Uterus (tissue), 4 donors: ENCODE measurements around the gene TXNDC9. TPM values are rescaled to one million over a fixed set of nuclear protein-coding genes. Genes with fewer than 3 reads are reported as not detected.

Experiments
- DNase-seq, 2 donors: peaks; one replicate each; pipeline ENCODE4 v3.0.0-alpha.2; 2019 to 2020
- H3K27ac ChIP-seq, 2 donors: fragments of 200-600 bp; sonication (generic); 1 replicate in 1 of 2; 2 replicates in 1 of 2; pipeline ENCODE4 v1.5.1; 2016 to 2018
- H3K27me3 ChIP-seq, 2 donors: fragments of 200-600 bp; sonication (generic); one replicate each; pipeline ENCODE4 v1.5.1; 2018 to 2019; ENCODE audit warnings: control low read depth in 1 of 2
- H3K36me3 ChIP-seq, 2 donors: fragments of 200-600 bp; sonication (generic); one replicate each; pipeline ENCODE4 v1.5.1; 2019; ENCODE audit warnings: control low read depth in 1 of 2
- H3K4me1 ChIP-seq, 2 donors: fragments of 200-600 bp; sonication (generic); one replicate each; pipeline ENCODE4 v1.5.1; 2018 to 2019; ENCODE audit warnings: control low read depth in 1 of 2
- H3K4me3 ChIP-seq, 2 donors: fragments of 200-600 bp; sonication (generic); 1 replicate in 1 of 2; 2 replicates in 1 of 2; pipeline ENCODE4 v1.5.1; 2018 to 2019; ENCODE audit warnings: mild to moderate bottlenecking in 1 of 2
- H3K9me3 ChIP-seq, 2 donors: fragments of 200-600 bp; sonication (generic); one replicate each; pipeline ENCODE4 v1.5.1; 2019; ENCODE audit warnings: control low read depth in 1 of 2
- POLR2A ChIP-seq, 2 donors: fragments of 450-650 bp; IDR thresholded peaks; one replicate each; pipeline ENCODE4 v1.6.1; 2016; ENCODE audit warnings: antibody characterized with exemption in 2 of 2, mild to moderate bottlenecking in 1 of 2, moderate library complexity in 1 of 2
- intact Hi-C: fragments of 100-400 bp; cut with DNase I; formaldehyde crosslinking; loops from one replicate; pipeline ENCODE4 v1.15.1; 2023; ENCODE audit warnings: low total_unique reads
- total RNA-seq, 4 donors: library from RNA; depleted of rRNA in 3 of 4; stranded (reverse); fragments of >200 nt in 3 of 4; gene quantifications; one replicate each; pipeline versions ENCODE4 v1.1.0 to v1.2.4, GENCODE V29; 2014 to 2023
- TF ChIP-seq, protein P1 (sequence below), 4 experiments: fragments of 200-600 bp in 2 of 4; fragments of 450-650 bp in 2 of 4; sonication (generic) in 2 of 4; IDR thresholded peaks; one replicate each; pipeline ENCODE4 v1.5.1; 2016 to 2019; ENCODE audit warnings: antibody characterized with exemption in 4 of 4, mild to moderate bottlenecking in 2 of 4, moderate library complexity in 1 of 4
- donor health status: DM: yes; HTN: yes; CAD: no.

TXNDC9 gene, protein sequence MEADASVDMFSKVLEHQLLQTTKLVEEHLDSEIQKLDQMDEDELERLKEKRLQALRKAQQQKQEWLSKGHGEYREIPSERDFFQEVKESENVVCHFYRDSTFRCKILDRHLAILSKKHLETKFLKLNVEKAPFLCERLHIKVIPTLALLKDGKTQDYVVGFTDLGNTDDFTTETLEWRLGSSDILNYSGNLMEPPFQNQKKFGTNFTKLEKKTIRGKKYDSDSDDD
- 10 to 100 TPM; 31.8 to 75.8 (median 36.2) TPM for total RNA-seq

DNA sequence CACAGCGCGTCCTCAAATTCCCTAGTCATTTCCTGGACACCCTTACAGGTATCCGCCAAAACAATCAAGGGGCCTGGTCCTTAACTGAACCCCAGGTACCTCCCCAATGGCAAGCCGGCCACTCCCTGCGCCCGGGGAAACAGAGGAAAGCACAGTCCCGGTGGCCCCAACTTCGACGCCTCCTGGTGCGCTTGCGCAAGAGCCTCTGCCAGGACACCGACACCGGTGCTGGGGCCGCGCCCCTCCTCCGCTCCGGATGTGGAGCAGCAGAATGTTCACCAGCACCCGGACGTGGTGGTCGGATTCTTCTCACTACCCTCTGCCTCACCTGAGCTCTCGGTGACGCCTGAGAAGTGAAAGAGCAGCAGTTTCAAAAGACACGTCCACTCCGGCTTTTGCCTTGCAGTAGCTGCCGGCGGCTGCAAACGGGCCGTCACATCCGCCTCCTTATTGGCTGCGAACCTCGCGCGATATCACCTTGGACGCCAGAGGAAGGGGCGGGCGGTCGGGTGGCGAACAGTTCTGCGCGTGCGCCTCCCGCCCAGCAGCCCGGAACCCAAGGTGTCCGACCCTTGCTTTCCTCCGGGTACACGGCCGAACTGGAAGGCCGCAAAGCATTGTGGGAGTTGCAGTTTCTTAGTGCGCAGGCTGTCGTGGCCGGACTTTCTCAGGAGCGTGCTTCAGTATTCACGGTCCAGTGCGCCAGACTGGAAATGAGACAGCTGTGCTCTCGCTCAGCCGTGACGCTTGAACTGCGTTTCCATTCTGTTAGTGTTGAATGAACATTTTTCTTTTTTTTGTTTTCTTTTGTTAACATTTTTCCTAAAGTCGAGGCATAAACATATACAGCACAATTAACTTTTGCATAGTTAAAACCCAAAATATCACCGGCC is at the start of gene TXNDC9:
TSS of gene TXNDC9 (minus strand) at position 423 of the 893 bp plus-strand sequence. CDS start 3,123 bp downstream, outside the sequence.
- Histone ChIP-seq H3K4me1 (peaks cover 6% of the 10 kb centered on the region in 2 donors), H3K36me3 (no peaks in the 10 kb centered on the region), H3K9me3 (no peaks in the 10 kb centered on the region), H3K27ac (peak within 1 kb of the TSS; percentile 86 to 92), H3K27me3 (no peaks in the 10 kb centered on the region), H3K4me3 (peak within 1 kb of the TSS; percentile 68 to 84)
- DNase-seq, result peak; percentile 98 to 99
- intact Hi-C loops, result loop anchor here (10.0 kb wide), 1 partner anchor 151 kb away; the partner anchor contains the start of genes MITD1 and MRPL30
- TF ChIP-seq, protein P1, sequence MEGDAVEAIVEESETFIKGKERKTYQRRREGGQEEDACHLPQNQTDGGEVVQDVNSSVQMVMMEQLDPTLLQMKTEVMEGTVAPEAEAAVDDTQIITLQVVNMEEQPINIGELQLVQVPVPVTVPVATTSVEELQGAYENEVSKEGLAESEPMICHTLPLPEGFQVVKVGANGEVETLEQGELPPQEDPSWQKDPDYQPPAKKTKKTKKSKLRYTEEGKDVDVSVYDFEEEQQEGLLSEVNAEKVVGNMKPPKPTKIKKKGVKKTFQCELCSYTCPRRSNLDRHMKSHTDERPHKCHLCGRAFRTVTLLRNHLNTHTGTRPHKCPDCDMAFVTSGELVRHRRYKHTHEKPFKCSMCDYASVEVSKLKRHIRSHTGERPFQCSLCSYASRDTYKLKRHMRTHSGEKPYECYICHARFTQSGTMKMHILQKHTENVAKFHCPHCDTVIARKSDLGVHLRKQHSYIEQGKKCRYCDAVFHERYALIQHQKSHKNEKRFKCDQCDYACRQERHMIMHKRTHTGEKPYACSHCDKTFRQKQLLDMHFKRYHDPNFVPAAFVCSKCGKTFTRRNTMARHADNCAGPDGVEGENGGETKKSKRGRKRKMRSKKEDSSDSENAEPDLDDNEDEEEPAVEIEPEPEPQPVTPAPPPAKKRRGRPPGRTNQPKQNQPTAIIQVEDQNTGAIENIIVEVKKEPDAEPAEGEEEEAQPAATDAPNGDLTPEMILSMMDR (IDR thresholded peaks at IDR 0.05), result peak in 2 of 4 experiments; percentile 22 to 24
- TF ChIP-seq POLR2A (IDR thresholded peaks at IDR 0.05), result peak; percentile 11 to 63

DNA sequence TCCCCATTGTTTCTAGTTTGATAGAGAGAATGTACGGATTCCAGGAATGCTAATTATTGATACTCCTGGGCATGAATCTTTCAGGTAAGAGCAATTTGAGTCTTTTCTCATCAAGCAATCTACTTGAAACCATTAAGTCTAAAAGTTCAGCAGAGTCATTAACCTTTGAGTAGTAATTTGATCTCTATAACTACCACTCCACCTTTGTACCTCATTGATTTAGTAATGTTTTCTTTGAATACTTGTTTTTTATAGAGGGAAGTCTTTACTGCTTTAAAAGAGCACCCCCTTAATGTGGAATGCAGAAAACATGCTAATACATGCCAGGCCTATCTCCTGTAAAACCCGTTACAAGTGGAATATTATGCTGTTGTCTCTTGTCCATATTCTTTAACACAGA is 46.0 kb upstream of the TXNDC9 start:
- TF ChIP-seq, protein P1 (IDR thresholded peaks at IDR 0.05), result no peak
- no peaks in the 10 kb centered on the region for H3K4me1 ChIP-seq
- no peaks in the 10 kb centered on the region for H3K27me3 ChIP-seq
- no peak overlapping the region for H3K4me3 ChIP-seq
- intact Hi-C loops, result no loop called here
- no peak overlapping the region for H3K27ac ChIP-seq
- no peaks in the 10 kb centered on the region for H3K36me3 ChIP-seq
- no peaks in the 10 kb centered on the region for H3K9me3 ChIP-seq
- no peak for DNase-seq

DNA sequence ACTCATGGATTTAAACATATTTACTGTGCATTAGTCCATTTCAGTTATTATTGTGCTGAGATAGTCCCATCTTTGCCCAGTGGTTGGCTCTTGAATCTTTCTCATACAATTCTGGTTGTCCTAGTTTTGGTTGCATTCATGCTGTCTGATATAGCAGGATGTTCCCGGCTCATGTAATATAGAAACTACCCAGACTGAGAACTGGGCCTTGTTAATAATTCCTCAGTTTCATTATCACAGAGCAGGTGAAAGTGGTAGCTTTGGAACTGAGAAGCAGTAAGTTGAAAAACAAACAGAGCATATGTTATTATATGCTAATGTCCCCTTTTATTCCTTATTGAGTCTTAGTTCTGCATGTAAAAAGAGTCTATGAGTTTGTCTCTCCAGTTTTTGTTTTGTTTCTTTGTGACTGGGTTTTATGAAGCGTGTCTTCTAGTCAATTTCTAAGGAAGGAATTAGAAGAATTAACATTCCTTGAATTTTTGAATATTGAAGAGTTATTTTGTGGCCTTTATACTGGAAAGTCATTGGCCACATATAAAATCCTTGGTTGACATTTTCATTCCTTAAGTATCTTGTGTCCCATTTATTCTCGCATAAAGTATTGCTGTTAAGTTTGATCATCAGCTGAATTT is 44.4 kb upstream of the TXNDC9 start:
- DNase-seq, result no peak
- intact Hi-C loops, result no loop called here

DNA sequence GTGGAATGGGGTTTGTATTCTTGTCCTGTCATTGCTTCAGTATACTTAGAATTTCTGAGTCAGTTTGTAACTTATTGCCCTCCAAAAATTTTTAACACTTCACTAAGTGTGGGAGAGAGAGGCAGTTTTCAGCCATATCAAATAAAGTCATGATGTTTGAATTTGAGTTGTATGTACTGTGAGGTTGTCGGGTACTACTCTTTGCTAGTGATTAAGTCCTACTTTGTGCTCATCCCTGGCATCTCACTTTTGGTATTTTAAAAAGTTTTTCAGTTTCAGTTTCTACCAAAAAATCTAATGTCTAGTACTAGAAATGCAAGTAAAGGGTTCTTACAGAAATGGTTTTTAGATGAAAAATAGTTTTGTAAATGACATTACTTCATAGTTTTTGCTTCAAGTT is 41.7 kb upstream of the TXNDC9 start:
- no peak overlapping the region for H3K4me3 ChIP-seq
- no peaks in the 10 kb centered on the region for H3K27me3 ChIP-seq
- intact Hi-C loops, result no loop called here
- H3K9me3 ChIP-seq, result peaks cover 0 to 4% of the 10 kb centered on the region in 2 donors
- TF ChIP-seq POLR2A (IDR thresholded peaks at IDR 0.05), result no peak
- TF ChIP-seq, protein P1 (IDR thresholded peaks at IDR 0.05), result no peak
- H3K27ac ChIP-seq, result no peak overlapping the region
- no peaks in the 10 kb centered on the region for H3K4me1 ChIP-seq
- no peak for DNase-seq
- no peaks in the 10 kb centered on the region for H3K36me3 ChIP-seq

More for the DNA sequence above, 44.4 kb upstream of the TXNDC9 start:
- no peak overlapping the region for H3K4me3 ChIP-seq
- H3K27me3 ChIP-seq, result no peaks in the 10 kb centered on the region
- TF ChIP-seq, protein P1 (IDR thresholded peaks at IDR 0.05), result no peak
- TF ChIP-seq POLR2A (IDR thresholded peaks at IDR 0.05), result no peak
- H3K36me3 ChIP-seq, result no peaks in the 10 kb centered on the region
- no peaks in the 10 kb centered on the region for H3K4me1 ChIP-seq
- H3K27ac ChIP-seq, result no peak overlapping the region
- no peaks in the 10 kb centered on the region for H3K9me3 ChIP-seq
